GM12801 (cell line): ENCODE data around the gene MCF2L.

Experiments
- TF ChIP-seq, protein P1 (sequence below): IDR thresholded peaks from one replicate; pipeline ENCODE4 v1.5.1; 2011; ENCODE audit warnings: control low read depth; ENCODE audit not compliant: insufficient read length; ENCODE audit errors: extremely low read depth

The MCF2L gene

GRCh38 chr13:113118261-113119021 lies 149.4 kb downstream of the MCF2L start:
- TF ChIP-seq, protein P1, sequence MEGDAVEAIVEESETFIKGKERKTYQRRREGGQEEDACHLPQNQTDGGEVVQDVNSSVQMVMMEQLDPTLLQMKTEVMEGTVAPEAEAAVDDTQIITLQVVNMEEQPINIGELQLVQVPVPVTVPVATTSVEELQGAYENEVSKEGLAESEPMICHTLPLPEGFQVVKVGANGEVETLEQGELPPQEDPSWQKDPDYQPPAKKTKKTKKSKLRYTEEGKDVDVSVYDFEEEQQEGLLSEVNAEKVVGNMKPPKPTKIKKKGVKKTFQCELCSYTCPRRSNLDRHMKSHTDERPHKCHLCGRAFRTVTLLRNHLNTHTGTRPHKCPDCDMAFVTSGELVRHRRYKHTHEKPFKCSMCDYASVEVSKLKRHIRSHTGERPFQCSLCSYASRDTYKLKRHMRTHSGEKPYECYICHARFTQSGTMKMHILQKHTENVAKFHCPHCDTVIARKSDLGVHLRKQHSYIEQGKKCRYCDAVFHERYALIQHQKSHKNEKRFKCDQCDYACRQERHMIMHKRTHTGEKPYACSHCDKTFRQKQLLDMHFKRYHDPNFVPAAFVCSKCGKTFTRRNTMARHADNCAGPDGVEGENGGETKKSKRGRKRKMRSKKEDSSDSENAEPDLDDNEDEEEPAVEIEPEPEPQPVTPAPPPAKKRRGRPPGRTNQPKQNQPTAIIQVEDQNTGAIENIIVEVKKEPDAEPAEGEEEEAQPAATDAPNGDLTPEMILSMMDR: no peak

DNA sequence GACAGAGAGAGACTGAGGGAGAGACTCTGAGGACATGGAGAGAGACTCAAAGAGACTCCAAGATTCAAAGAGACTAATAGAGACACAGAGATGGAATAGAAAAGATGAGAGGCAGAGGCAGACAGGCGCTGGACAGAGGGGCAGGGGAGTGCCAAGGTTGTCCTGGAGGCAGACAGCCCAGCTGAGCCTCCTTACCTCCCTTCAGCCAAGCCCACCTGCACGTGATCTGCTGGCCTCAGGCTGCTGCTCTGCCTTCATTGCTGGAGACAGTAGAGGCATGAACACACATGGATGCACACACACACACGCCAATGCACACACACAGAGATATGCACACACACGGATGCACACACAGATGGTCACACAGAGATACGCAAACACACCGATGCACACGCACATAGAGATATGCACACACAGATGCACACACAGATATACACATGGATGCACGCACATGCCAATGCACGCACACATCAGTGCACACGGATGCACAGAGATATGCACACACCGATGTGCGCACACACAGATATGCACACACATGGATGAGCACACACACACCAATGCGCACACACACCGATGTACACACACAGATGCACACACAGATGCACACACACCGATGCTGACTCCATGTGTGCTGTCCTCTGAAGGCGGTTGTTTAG lies 150.3 kb downstream of the MCF2L start:
- TF ChIP-seq, protein P1: no peak

DNA sequence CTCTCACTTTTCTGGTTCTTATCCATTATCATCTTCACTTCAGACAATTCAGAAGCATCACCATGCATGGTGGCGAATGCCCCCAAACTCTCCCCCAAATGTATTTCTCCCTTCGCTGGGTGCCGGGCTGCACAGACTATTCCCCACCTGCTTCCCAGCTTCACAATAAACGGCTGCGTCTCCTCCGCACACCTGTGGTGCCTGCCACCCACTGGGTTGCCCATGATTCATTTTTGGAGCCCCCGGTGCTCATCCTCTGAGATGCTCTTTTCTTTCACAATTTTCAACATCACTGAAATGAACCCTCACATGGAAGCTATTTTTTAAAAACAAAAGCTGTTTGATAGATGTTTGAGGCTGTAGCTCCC lies 150.8 kb downstream of the MCF2L start:
- TF ChIP-seq, protein P1: no peak

DNA sequence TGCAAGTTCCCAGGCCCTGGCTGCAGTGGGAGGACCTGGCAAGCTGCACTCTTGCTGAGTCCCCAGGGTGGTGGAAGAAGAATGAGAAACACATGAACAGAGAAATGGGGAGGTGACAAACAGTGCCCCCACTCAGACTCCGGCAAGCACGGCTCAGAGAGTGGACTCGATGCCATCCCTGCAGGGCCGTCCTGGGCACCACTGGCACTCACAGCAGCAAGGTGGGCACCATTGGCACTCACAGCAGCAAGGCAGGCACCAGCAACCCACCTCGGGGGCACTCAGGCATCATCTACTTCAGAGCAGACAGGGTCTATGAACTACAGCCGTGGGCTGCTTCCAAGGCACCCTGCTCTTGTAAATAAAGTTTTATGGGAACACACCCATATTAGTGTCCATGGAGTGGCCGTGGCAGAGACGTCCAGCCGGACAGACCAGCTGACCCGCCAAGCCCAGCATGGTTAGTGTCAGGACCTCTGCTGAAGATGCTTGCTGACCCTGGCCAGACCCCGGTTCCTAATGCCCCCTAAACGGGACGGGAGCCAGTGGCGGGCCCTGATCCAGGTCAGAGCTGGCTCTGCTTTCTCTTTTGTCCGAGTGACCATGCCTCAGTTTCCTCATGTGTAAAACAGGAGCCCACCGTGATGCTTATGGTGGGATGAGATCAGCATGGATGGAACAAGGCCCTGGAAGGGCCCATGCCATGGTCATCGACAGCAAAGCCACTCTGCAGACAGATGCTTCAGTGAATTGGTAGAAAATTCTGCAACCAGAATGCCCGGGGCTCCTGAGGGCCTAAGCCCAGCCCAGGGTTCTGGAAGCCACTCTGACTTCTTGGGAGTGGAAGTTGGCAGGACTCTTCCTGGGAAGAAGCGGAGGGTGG lies 151.5 kb downstream of the MCF2L start:
- TF ChIP-seq, protein P1: no peak

GRCh38 chr13:113121183-113121927 lies 152.3 kb downstream of the MCF2L start:
- TF ChIP-seq, protein P1: no peak

- TF ChIP-seq, protein P1: no peak
Measured at GRCh38 chr13:113121928-113122471, 153.0 kb downstream of the MCF2L start.
